Thyroid gland (tissue), 4 donors: Measurements from ENCODE around the gene MT1E. TPM values are rescaled to one million over a fixed set of nuclear protein-coding genes. Genes with fewer than 3 reads are reported as not detected.
"Not testable (repeated sequence)": the region's sequence is repeated elsewhere in the genome, so short reads cannot be mapped to it uniquely, and the experiment has no call there.

ENCODE experiments used
- DNase-seq, 2 donors: peaks; one replicate each; pipeline ENCODE4 v3.0.0-alpha.2; 2019
- H3K27ac ChIP-seq, 3 donors: fragments of 200-600 bp; sonication (generic); 1 replicate in 2 of 3; 2 replicates in 1 of 3; pipeline ENCODE4 v1.5.1; 2016 to 2019; ENCODE audit warnings: mild to moderate bottlenecking in 1 of 3, moderate library complexity in 1 of 3
- H3K27me3 ChIP-seq: fragments of 200-600 bp; sonication (generic); one replicate; pipeline ENCODE4 v1.5.1; 2019
- H3K36me3 ChIP-seq, 2 donors: fragments of 200-600 bp; sonication (generic); one replicate each; pipeline ENCODE4 v1.5.1; 2016 to 2019
- H3K4me1 ChIP-seq, 2 donors: fragments of 200-600 bp; sonication (generic); one replicate each; pipeline ENCODE4 v1.5.1; 2017 to 2019
- H3K4me3 ChIP-seq, 3 donors: fragments of 200-600 bp; sonication (generic); replicated peaks in 1 of 3; 1 replicate in 2 of 3; 2 replicates in 1 of 3; pipeline ENCODE4 v1.5.1; 2016; ENCODE audit warnings: mild to moderate bottlenecking in 1 of 3
- H3K9me3 ChIP-seq: fragments of 200-600 bp; sonication (generic); one replicate; pipeline ENCODE4 v1.5.1; 2017
- POLR2A ChIP-seq, 2 donors: fragments of 450-650 bp; IDR thresholded peaks; one replicate each; pipeline ENCODE4 v1.6.1; 2017; ENCODE audit warnings: antibody characterized with exemption in 2 of 2, mild to moderate bottlenecking in 2 of 2, moderate library complexity in 1 of 2
- WGBS, 2 donors: methylation state at CpG; one replicate each; pipeline ENCODE4 v1.1.5; 2017; 5-methylcytosine and 5-hydroxymethylcytosine counted together
- intact Hi-C: fragments of 100-400 bp; cut with DNase I; formaldehyde crosslinking; loops from one replicate; pipeline ENCODE4 v1.15.1; 2023
- total RNA-seq, 4 donors: library from RNA; depleted of rRNA; stranded (reverse); fragments of >200 nt; gene quantifications; one replicate each; pipeline ENCODE4 v1.2.3, GENCODE V29; 2016
- TF ChIP-seq, protein P1 (sequence below), 6 experiments: fragments of 200-600 bp in 3 of 6; fragments of 450-650 bp in 3 of 6; sonication (generic) in 3 of 6; IDR thresholded peaks; one replicate each; pipeline ENCODE4 v1.5.1; 2016 to 2019; ENCODE audit warnings: antibody characterized with exemption in 6 of 6, mild to moderate bottlenecking in 2 of 6, inconsistent platforms in 1 of 6, moderate library complexity in 1 of 6

Gene MT1E
- total RNA-seq, 4 donors from 2014 or later = 111 to 1,129 (median 368) TPM

DNA sequence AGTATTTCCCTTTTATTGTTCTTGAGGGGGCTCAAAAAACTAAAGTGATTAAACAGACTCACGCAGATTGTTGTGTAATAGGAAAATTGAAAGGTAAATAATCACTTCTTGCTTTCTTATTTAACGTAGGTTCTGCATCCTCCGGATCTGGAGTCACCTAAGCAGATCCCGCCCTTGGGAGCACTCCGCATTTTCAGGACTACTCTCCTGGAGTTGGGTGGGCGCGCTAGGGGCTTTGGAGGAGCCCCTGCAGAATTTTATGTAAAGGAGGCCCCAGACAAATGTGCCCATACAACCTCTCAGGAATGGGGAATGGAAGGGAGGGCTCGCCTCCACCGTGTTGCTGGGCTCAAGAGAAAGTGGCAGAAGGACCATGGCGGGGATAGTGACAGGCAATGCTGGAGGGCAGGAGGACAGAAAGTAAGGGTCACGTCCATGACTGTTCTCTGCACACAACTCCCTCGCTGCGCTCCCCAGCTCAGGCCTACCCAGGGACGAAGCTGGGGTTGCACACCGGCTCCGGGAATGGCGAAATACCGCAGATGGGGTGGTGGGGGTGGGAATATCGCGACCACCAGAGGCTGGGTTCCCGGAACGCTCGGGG lies 8.9 kb upstream of the MT1E start:
- peak overlapping the region in 2 of 3 donors; percentile 5 to 16 for H3K4me3 ChIP-seq
- H3K36me3 ChIP-seq = no peaks in the 10 kb centered on the region
- TF ChIP-seq, protein P1, sequence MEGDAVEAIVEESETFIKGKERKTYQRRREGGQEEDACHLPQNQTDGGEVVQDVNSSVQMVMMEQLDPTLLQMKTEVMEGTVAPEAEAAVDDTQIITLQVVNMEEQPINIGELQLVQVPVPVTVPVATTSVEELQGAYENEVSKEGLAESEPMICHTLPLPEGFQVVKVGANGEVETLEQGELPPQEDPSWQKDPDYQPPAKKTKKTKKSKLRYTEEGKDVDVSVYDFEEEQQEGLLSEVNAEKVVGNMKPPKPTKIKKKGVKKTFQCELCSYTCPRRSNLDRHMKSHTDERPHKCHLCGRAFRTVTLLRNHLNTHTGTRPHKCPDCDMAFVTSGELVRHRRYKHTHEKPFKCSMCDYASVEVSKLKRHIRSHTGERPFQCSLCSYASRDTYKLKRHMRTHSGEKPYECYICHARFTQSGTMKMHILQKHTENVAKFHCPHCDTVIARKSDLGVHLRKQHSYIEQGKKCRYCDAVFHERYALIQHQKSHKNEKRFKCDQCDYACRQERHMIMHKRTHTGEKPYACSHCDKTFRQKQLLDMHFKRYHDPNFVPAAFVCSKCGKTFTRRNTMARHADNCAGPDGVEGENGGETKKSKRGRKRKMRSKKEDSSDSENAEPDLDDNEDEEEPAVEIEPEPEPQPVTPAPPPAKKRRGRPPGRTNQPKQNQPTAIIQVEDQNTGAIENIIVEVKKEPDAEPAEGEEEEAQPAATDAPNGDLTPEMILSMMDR (IDR thresholded peaks at IDR 0.05) = no peak
- no peak for TF ChIP-seq POLR2A (IDR thresholded peaks at IDR 0.05)
- H3K9me3 ChIP-seq = no peaks in the 10 kb centered on the region
- 51 to 58% methylated on average over 23 of the region's 23 CpGs for WGBS, 2 donors
- H3K27ac ChIP-seq = peak overlapping the region; percentile 46 to 60 (median 50)
- intact Hi-C loops = no loop called here
- peaks cover 11 to 24% of the 10 kb centered on the region in 2 donors for H3K4me1 ChIP-seq
- DNase-seq = no peak
- no peaks in the 10 kb centered on the region for H3K27me3 ChIP-seq

DNA sequence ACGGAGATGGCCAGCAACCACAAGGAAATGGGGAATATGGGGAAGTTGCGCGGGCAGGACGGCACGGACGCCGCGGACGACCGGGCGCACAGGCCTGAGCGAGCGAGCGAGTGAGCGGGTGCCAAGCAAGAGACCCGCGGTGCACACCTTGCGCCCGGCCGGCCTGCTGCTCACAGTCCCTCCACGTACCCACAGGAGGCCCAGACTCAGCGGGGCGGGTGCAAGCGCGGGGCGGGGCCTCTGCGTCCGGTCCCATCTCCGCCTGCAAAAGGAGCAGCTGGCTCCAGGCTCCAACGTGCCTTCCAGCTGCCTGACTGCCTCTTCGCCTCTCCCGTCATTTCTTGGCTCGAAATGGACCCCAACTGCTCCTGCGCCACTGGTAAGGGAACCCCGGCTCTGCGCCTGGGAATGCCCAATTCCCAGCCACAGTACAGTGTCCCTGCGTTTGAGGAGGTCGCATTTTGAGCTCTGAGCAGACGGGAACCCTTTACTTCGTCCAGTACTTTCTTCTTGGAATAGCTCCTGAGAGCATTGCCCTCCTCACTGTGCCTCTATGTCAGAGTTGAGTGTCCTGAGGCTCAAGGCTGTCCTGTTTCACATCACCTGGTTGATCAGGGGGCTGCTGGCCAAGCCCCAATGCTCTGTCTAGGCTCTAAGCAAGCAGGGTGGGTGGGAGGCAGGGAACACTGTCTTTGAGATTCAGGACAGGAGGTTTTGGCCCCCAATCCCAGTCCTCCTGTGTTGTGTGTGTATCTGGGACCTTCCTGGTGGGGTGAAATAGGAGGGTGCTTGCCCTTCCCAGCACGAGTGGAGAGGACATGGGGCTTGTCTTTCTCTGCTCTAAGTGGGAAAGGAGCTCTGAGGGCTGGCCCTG lies 8.1 kb upstream of the MT1E start:
- peak overlapping the region; percentile 46 to 60 (median 50) for H3K27ac ChIP-seq
- H3K4me1 ChIP-seq = peaks cover 11 to 20% of the 10 kb centered on the region in 2 donors
- WGBS, 2 donors = 4 to 9% methylated on average over 22 to 34 of the region's 41 CpGs
- no peaks in the 10 kb centered on the region for H3K27me3 ChIP-seq
- DNase-seq = peak; percentile 84 to 88
- TF ChIP-seq POLR2A (IDR thresholded peaks at IDR 0.05) = peak in 1 of 2 donors; percentile 83
- TF ChIP-seq, protein P1 (IDR thresholded peaks at IDR 0.05) = peak in 1 of 6 experiments; percentile 19
- peak overlapping the region in 2 of 3 donors; percentile 5 to 16 for H3K4me3 ChIP-seq
- no peaks in the 10 kb centered on the region for H3K36me3 ChIP-seq
- no peaks in the 10 kb centered on the region for H3K9me3 ChIP-seq
- intact Hi-C loops = no loop called here

DNA sequence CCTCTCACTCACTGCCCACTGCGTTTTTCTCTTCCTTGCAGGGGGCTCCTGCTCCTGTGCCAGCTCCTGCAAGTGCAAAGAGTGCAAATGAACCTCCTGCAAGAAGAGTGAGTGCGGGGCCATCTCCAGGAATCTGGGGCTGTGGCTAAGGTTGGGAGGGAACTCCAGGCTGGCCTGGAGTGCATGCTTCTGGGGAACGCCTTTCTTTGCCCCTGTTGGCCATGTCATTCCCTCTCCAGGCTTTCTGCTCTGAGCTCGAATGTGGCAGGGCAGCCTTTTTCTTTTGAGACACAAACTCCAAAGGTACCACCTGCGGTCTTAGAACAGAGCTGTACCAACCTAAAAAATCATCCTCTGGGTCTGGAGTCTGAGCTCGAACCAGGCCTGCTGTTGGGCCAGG lies 7.4 kb upstream of the MT1E start:
- 63 to 74% methylated on average over 1 to 6 of the region's 6 CpGs for WGBS, 2 donors
- H3K4me3 ChIP-seq = no peak overlapping the region
- H3K27me3 ChIP-seq = no peaks in the 10 kb centered on the region
- no peaks in the 10 kb centered on the region for H3K9me3 ChIP-seq
- peaks cover 11 to 20% of the 10 kb centered on the region in 2 donors for H3K4me1 ChIP-seq
- intact Hi-C loops = no loop called here
- H3K36me3 ChIP-seq = no peaks in the 10 kb centered on the region
- H3K27ac ChIP-seq = no peak overlapping the region
- DNase-seq = no peak
- no peak for TF ChIP-seq POLR2A (IDR thresholded peaks at IDR 0.05)
- TF ChIP-seq, protein P1 (IDR thresholded peaks at IDR 0.05) = no peak

DNA sequence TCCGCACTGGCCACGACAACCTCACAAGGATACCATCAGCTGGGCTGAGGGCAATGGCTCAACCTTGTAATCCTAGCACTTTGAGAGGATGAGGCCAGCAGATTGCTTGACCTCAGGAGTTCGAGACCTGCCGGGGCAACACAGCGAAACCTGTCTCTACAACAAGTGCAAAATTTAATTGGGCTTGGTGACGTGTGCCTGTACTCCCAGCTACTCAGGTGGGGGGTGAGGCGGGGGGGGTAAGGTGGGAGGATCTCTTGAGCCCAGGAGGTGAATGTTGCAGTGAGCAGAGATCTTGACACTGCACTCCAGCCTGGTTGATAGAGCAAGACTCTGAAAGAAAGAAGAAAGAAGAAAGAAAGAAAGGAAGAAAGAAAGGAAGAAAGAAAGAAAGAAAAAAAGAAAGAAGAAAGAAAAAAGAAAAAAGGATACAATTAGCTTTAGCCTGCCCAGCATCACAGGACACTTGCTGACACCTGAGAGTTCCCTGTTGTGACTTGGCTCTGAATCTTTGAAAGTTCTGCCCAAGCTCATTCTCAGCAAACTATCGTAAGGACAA lies 5.2 kb upstream of the MT1E start:
- WGBS, 2 donors = 82 to 88% methylated on average over 7 to 8 of the region's 8 CpGs
- intact Hi-C loops = no loop called here
- no peak overlapping the region for H3K27ac ChIP-seq

DNA sequence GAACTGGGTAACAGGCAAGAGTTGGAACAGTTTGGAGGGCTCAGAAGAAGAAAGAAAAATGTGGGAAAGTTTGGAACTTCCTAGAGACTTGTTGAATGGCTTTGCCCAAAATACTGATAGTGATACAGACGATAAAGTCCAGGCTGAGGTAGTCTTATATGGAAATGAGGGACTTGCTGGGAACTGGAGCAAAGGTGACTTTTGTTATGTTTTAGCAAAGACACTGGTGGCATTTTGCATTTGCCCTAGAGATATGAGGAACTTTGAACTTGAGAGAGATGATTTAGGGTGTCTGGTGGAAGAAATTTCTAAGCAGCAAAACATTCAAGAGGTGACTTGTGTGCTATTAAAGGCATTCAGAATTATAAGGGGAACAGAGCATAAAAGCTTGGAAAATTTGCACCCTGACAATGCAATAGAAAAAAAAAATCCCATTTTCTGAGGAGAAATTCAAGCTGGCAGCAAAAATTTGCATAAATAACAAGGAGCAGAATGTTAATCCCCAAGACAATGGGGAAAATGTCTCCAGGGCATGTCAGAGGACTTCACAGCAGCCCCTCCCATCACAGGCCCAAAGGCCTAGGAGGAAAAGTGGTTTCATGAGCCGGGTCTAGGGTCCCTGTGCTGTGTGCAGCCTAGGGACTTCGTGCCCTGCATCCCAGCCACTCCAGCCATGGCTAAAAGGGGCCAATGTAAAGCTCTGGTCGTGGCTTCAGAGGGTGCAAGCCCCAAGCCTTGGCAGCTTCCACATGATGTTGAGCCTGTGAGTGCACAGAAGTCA lies 3.7 kb upstream of the MT1E start:
- H3K4me1 ChIP-seq = peaks cover 11 to 16% of the 10 kb centered on the region in 2 donors
- H3K9me3 ChIP-seq, H3K4me3 ChIP-seq, DNase-seq, intact Hi-C loops, H3K36me3 ChIP-seq, H3K27ac ChIP-seq, H3K27me3 ChIP-seq: not testable (repeated sequence)
- WGBS, 2 donors = 76 to 77% methylated on average over 3 to 4 of the region's 4 CpGs

More for the DNA sequence above, 5.2 kb upstream of the MT1E start:
- Histone ChIP-seq H3K36me3 (no peaks in the 10 kb centered on the region), H3K4me1 (peaks cover 11 to 20% of the 10 kb centered on the region in 2 donors), H3K27me3 (no peaks in the 10 kb centered on the region), H3K9me3 (no peaks in the 10 kb centered on the region), H3K4me3 (no peak overlapping the region)
- TF ChIP-seq, protein P1 (IDR thresholded peaks at IDR 0.05) = no peak
- no peak for TF ChIP-seq POLR2A (IDR thresholded peaks at IDR 0.05)
- DNase-seq = no peak

DNA sequence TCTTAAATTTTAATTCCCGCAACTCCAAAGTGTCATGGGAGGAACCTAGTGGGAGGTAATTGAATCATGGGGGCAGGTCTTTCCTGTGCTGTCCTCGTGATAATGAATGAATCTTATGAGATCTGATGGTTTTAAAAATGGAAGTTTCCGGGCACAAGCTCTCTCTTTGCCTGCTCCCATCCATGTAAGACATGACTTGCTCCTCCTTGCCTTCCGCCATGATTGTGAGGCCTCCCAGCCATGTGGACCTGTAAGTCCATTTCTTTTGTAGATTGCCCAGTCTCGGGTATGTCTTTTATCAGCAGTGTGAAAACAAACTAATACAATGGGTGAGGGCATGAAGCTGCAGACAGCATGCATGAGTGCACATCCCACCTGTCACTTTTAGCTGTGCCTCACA lies 2.4 kb upstream of the MT1E start:
- H3K27ac ChIP-seq, H3K36me3 ChIP-seq, DNase-seq, intact Hi-C loops, H3K27me3 ChIP-seq, H3K4me3 ChIP-seq, H3K4me1 ChIP-seq, H3K9me3 ChIP-seq: not testable (repeated sequence)
- WGBS, 2 donors = 96% methylated on average over 5 of the region's 5 CpGs
